H9 (cell line): Measurements from ENCODE around the gene MBP. TPM values are rescaled to one million over a fixed set of nuclear protein-coding genes. Genes with fewer than 3 reads are reported as not detected.

ENCODE experiments used
- DNase-seq: peaks from one replicate; pipeline ENCODE4 v3.0.0-alpha.2; 2017
- H2AFZ ChIP-seq: one replicate; pipeline ENCODE4 v1.6.1; 2013; ENCODE audit warnings: mild to moderate bottlenecking, low read length, control low read depth, moderate library complexity
- H2AK5ac ChIP-seq: 2 replicates; pipeline ENCODE4 v1.6.1; 2013; ENCODE audit warnings: low read length, control low read depth, mixed read lengths; ENCODE audit not compliant: insufficient read length
- H2BK120ac ChIP-seq: one replicate; pipeline ENCODE4 v1.6.1; 2013; ENCODE audit warnings: low read depth, mild to moderate bottlenecking, low read length, control low read depth, inconsistent platforms; ENCODE audit not compliant: poor library complexity, severe bottlenecking
- H2BK12ac ChIP-seq: 2 replicates; pipeline ENCODE4 v1.6.1; 2013; ENCODE audit warnings: low read length, control low read depth, mixed read lengths, low read depth; ENCODE audit not compliant: insufficient read length
- H2BK15ac ChIP-seq: 2 replicates; pipeline ENCODE4 v1.6.1; 2013; ENCODE audit warnings: low read depth, low read length, control low read depth
- H2BK20ac ChIP-seq: one replicate; pipeline ENCODE4 v1.6.1; 2013; ENCODE audit warnings: low read depth, mild to moderate bottlenecking, low read length, control low read depth, inconsistent platforms; ENCODE audit not compliant: poor library complexity, severe bottlenecking
- H2BK5ac ChIP-seq: 2 replicates; pipeline ENCODE4 v1.6.1; 2013; ENCODE audit warnings: low read length, control low read depth, mixed read lengths; ENCODE audit not compliant: insufficient read length
- H3K14ac ChIP-seq: 2 replicates; pipeline ENCODE4 v1.6.1; 2013; ENCODE audit warnings: low read length, control low read depth; ENCODE audit not compliant: insufficient read depth
- H3K18ac ChIP-seq: 2 replicates; pipeline ENCODE4 v1.6.1; 2013; ENCODE audit warnings: low read depth, mild to moderate bottlenecking, mixed read lengths, low read length, control low read depth; ENCODE audit not compliant: insufficient read length
- H3K23ac ChIP-seq: 2 replicates; pipeline ENCODE4 v1.6.1; 2013; ENCODE audit warnings: low read length, control low read depth, mixed read lengths, low read depth; ENCODE audit not compliant: insufficient read length
- H3K23me2 ChIP-seq: 2 replicates; pipeline ENCODE4 v1.6.1; 2013; ENCODE audit warnings: low read depth, mild to moderate bottlenecking, mixed read lengths, low read length, control low read depth; ENCODE audit not compliant: insufficient read length, poor library complexity, severe bottlenecking
- H3K27ac ChIP-seq: 2 replicates; pipeline ENCODE4 v1.5.1; 2013; ENCODE audit warnings: low read length, control low read depth, mixed read lengths, low read depth; ENCODE audit not compliant: insufficient read length
- H3K27me3 ChIP-seq: 2 replicates; pipeline ENCODE4 v1.6.1; 2013; ENCODE audit warnings: low read length, control low read depth, inconsistent platforms; ENCODE audit not compliant: insufficient read depth
- H3K4ac ChIP-seq: 2 replicates; pipeline ENCODE4 v1.6.1; 2013; ENCODE audit warnings: low read depth, mild to moderate bottlenecking, control low read depth, inconsistent platforms, low read length, moderate library complexity
- H3K4me1 ChIP-seq: 2 replicates; pipeline ENCODE4 v1.6.1; 2013; ENCODE audit warnings: low read length, control low read depth, inconsistent platforms; ENCODE audit not compliant: insufficient read depth
- H3K4me2 ChIP-seq: 2 replicates; pipeline ENCODE4 v1.6.1; 2013; ENCODE audit warnings: low read length, control low read depth, mixed read lengths; ENCODE audit not compliant: insufficient read length, insufficient read depth
- H3K56ac ChIP-seq: 2 replicates; pipeline ENCODE4 v1.6.1; 2013; ENCODE audit warnings: low read depth, mild to moderate bottlenecking, mixed read lengths, low read length, control low read depth; ENCODE audit not compliant: insufficient read length
- H3K79me1 ChIP-seq: 2 replicates; pipeline ENCODE4 v1.6.1; 2013; ENCODE audit warnings: low read depth, mild to moderate bottlenecking, moderate library complexity, low read length, control low read depth, inconsistent platforms; ENCODE audit not compliant: insufficient read depth, poor library complexity, severe bottlenecking
- H3K79me2 ChIP-seq: 2 replicates; pipeline ENCODE4 v1.6.1; 2013; ENCODE audit warnings: low read length, control low read depth, inconsistent platforms; ENCODE audit not compliant: insufficient read depth
- H3K9ac ChIP-seq: 2 replicates; pipeline ENCODE4 v1.6.1; 2013; ENCODE audit warnings: low read length, control low read depth, mixed read lengths; ENCODE audit not compliant: insufficient read length; ENCODE audit errors: extremely low read depth
- H3K9me3 ChIP-seq: one replicate; pipeline ENCODE4 v1.6.1; 2013; ENCODE audit warnings: low read depth, low read length, inconsistent platforms; ENCODE audit not compliant: control insufficient read depth
- H3T11ph ChIP-seq: one replicate; pipeline ENCODE4 v1.6.1; 2013; ENCODE audit warnings: mild to moderate bottlenecking, low read length, control low read depth, inconsistent platforms
- H4K20me1 ChIP-seq: one replicate; pipeline ENCODE4 v1.6.1; 2013; ENCODE audit not compliant: control insufficient read depth, insufficient read length, insufficient read depth
- H4K5ac ChIP-seq: 2 replicates; pipeline ENCODE4 v1.6.1; 2013; ENCODE audit warnings: low read depth, mild to moderate bottlenecking, mixed read lengths, low read length, control low read depth; ENCODE audit not compliant: insufficient read length
- H4K8ac ChIP-seq: replicated peaks from 2 replicates; pipeline ENCODE4 v1.6.1; 2013; ENCODE audit warnings: low read length, control low read depth, mixed read lengths, low read depth; ENCODE audit not compliant: insufficient read length
- H4K91ac ChIP-seq: 2 replicates; pipeline ENCODE4 v1.6.1; 2013; ENCODE audit warnings: low read depth, mild to moderate bottlenecking, moderate library complexity, mixed read lengths, low read length, control low read depth; ENCODE audit not compliant: insufficient read length
- H3K27ac Mint-ChIP-seq, 3 experiments: 2 replicates in 2 of 3; 3 replicates in 1 of 3; pipeline ENCODE4 v1.8.0; 2020 to 2021; ENCODE audit warnings: mixed read lengths in 3 of 3, mild to moderate bottlenecking in 1 of 3, moderate library complexity in 1 of 3
- H3K27me3 Mint-ChIP-seq: 2 replicates; pipeline ENCODE4 v1.8.0; 2021; ENCODE audit warnings: low read depth, mild to moderate bottlenecking, moderate library complexity, mixed read lengths
- H3K36me3 Mint-ChIP-seq, 3 experiments: 2 replicates in 2 of 3; 3 replicates in 1 of 3; pipeline ENCODE4 v1.8.0; 2020 to 2021; ENCODE audit warnings: low read depth in 3 of 3, mixed read lengths in 3 of 3; ENCODE audit not compliant: insufficient read depth in 1 of 3
- H3K4me1 Mint-ChIP-seq, 2 experiments: 2 replicates each; pipeline ENCODE4 v1.8.0; 2020; ENCODE audit warnings: mixed read lengths in 2 of 2
- H3K4me3 Mint-ChIP-seq, 2 experiments: 2 replicates in 1 of 2; 3 replicates in 1 of 2; pipeline ENCODE4 v1.8.0; 2020 to 2021; ENCODE audit warnings: mild to moderate bottlenecking in 2 of 2, mixed read lengths in 2 of 2, moderate library complexity in 1 of 2
- H3K9me3 Mint-ChIP-seq, 2 experiments: 2 replicates in 1 of 2; 3 replicates in 1 of 2; pipeline ENCODE4 v1.8.0; 2020; ENCODE audit warnings: mild to moderate bottlenecking in 2 of 2, mixed read lengths in 2 of 2, moderate library complexity in 1 of 2
- WGBS: extraction: QIAGEN DNeasy Blood & Tissue Kit; methylation state at CpG from one replicate; pipeline ENCODE4 v1.1.7; 2013; ENCODE audit warnings: missing lambda C conversion rate, low lambda C conversion rate, mixed read lengths; ENCODE audit not compliant: insufficient read length; ENCODE audit errors: extremely low coverage; 5-methylcytosine and 5-hydroxymethylcytosine counted together
- total RNA-seq: library from RNA; stranded (reverse); gene quantifications from 2 replicates; pipeline ENCODE4 v1.2.1, GENCODE V29; 2021
- TF ChIP-seq, protein P1 (sequence below): fragments of 200-600 bp; sonication (generic); conservative IDR thresholded peaks from 3 replicates; pipeline ENCODE4 v1.8.0; 2021; ENCODE audit warnings: antibody characterized with exemption, mild to moderate bottlenecking

MBP gene
- total RNA-seq, 1 experiment from 2014 or later: 8.6 TPM

DNA sequence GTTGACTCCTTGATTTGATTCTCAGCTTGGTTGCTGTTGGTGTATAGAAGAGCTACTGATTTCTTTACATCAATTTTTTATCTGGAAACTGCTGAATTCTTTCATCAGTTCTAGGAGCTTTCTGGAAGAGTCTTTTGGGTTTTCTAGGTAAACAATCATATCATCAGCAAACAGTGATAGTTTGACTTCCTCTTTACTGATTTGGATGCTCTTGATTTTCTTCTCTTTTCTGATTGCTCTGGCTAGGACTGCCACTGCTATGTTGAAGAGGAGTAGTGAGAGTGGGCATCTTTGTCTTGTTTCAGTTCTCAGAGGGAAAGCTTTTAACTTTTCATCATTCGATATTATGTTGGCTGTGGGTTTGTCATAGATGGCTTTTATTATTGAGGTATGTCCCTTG lies 169.7 kb downstream of the MBP start:
- H3K36me3 Mint-ChIP-seq: peaks cover 31 to 46% (median 43%) of the 10 kb centered on the region in 3 experiments

More for the DNA sequence above, 169.7 kb downstream of the MBP start:
- no peaks in the 10 kb centered on the region for H3K27me3 ChIP-seq
- no peaks in the 10 kb centered on the region for H4K20me1 ChIP-seq
- H3K79me1 ChIP-seq: no peaks in the 10 kb centered on the region
- H4K91ac ChIP-seq: no peak overlapping the region
- H3K27ac Mint-ChIP-seq: no peak overlapping the region
- no peak overlapping the region for H2BK5ac ChIP-seq
- TF ChIP-seq, protein P1, sequence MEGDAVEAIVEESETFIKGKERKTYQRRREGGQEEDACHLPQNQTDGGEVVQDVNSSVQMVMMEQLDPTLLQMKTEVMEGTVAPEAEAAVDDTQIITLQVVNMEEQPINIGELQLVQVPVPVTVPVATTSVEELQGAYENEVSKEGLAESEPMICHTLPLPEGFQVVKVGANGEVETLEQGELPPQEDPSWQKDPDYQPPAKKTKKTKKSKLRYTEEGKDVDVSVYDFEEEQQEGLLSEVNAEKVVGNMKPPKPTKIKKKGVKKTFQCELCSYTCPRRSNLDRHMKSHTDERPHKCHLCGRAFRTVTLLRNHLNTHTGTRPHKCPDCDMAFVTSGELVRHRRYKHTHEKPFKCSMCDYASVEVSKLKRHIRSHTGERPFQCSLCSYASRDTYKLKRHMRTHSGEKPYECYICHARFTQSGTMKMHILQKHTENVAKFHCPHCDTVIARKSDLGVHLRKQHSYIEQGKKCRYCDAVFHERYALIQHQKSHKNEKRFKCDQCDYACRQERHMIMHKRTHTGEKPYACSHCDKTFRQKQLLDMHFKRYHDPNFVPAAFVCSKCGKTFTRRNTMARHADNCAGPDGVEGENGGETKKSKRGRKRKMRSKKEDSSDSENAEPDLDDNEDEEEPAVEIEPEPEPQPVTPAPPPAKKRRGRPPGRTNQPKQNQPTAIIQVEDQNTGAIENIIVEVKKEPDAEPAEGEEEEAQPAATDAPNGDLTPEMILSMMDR: no peak
- H3K9me3 Mint-ChIP-seq: peaks cover 0 to 2% of the 10 kb centered on the region in 2 experiments; a peak in 2 of 5 replicates
- H3K23me2 ChIP-seq: no peaks in the 10 kb centered on the region
- no peak overlapping the region for H2BK20ac ChIP-seq
- H4K8ac ChIP-seq: no peak overlapping the region
- H4K5ac ChIP-seq: no peak overlapping the region
- H3K18ac ChIP-seq: no peak overlapping the region
- peaks cover 10% of the 10 kb centered on the region for H3K9me3 ChIP-seq
- no peaks in the 10 kb centered on the region for H3K27me3 Mint-ChIP-seq
- H3K23ac ChIP-seq: no peak overlapping the region
- no peak for DNase-seq
- H3K4me1 Mint-ChIP-seq: peaks cover 0 to 4% of the 10 kb centered on the region in 2 experiments; a peak in 2 of 4 replicates
- peaks cover 5% of the 10 kb centered on the region; the same call in 1 of the 2 replicates for H3K4me1 ChIP-seq
- no peak overlapping the region for H3K56ac ChIP-seq
- no peak overlapping the region for H2AK5ac ChIP-seq
- no peak overlapping the region for H3K4me2 ChIP-seq
- H2BK120ac ChIP-seq: no peak overlapping the region
- H3T11ph ChIP-seq: no peak overlapping the region
- no peaks in the 10 kb centered on the region for H3K79me2 ChIP-seq
- H2AFZ ChIP-seq: no peak overlapping the region
- no peak overlapping the region for H3K14ac ChIP-seq
- H3K4me3 Mint-ChIP-seq: no peak overlapping the region
- H3K9ac ChIP-seq: no peak overlapping the region
- H2BK12ac ChIP-seq: no peak overlapping the region
- H3K4ac ChIP-seq: no peak overlapping the region
- no peak overlapping the region for H2BK15ac ChIP-seq
- no peak overlapping the region for H3K27ac ChIP-seq
- WGBS: no CpG with 5 or more reads among the region's 1 CpG
